ENCODE data around the gene FNTB. TPM values are rescaled to one million over a fixed set of nuclear protein-coding genes. Genes with fewer than 3 reads are reported as not detected.

Gene FNTB
- total and polyA plus RNA-seq, 2 experiments from 2014 or later, result 8.6 to 12.5 TPM

DNA sequence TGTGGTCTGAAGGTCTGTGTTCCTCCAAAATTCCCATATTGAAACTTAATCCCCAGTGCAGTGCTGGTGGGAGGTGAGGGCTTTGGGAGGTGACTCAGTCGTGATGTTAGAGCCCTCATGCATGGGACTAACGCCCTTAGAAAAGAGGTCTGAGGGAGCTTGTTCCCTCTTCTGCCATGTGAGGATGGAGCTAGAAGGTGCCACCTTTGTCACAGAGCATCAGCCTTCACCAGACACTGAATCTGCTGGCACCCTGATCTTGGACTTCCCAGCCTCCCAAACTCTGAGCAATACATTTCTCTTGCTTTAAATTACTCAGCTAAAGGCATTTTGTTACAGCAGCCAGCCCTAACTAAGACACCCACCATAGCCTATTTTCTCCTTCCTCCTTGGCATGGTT lies 28.5 kb upstream of the FNTB start (continued):
- TF ChIP-seq ZNF462 (CRISPR knock-in tag; IDR thresholded peaks at IDR 0.05), result no peak

- no peak overlapping the region for H3K27ac ChIP-seq (ENCODE audit: low read depth)
- H3K27ac Mint-ChIP-seq, result no peak overlapping the region
- no peak overlapping the region for H3K4me3 ChIP-seq
- H3K36me3 Mint-ChIP-seq (ENCODE audit: low read depth), result peaks cover 12% of the 10 kb centered on the region
- no peaks in the 10 kb centered on the region for H3K9me2 ChIP-seq (ENCODE audit: insufficient read depth)
- TF ChIP-seq JUNB (IDR thresholded peaks at IDR 0.05; ENCODE audit: unreplicated experiment), result no peak
- no peak for TF ChIP-seq POLR2AphosphoS5 (IDR thresholded peaks at IDR 0.05; ENCODE audit: low read depth)
- TF ChIP-seq ZNF114 (CRISPR knock-in tag; IDR thresholded peaks at IDR 0.05), result no peak
- TF ChIP-seq ZNF331 (CRISPR knock-in tag; IDR thresholded peaks at IDR 0.05; ENCODE audit: low read depth), result no peak
- no peak for TF ChIP-seq EZH2phosphoT487 (IDR thresholded peaks at IDR 0.05; ENCODE audit: unreplicated experiment)
- H3K27me3 Mint-ChIP-seq (ENCODE audit: insufficient read depth, low read depth, poor library complexity), result peaks cover 4% of the 10 kb centered on the region
- no peak overlapping the region for H2AFZ ChIP-seq
- no peak for DNase-seq (ENCODE audit: low spot score)
- H4K20me1 ChIP-seq (replicated peaks; ENCODE audit: insufficient read depth), result no peaks in the 10 kb centered on the region; the same call in none of the 2 replicates
- H3K4me1 Mint-ChIP-seq, result peaks cover 48% of the 10 kb centered on the region
- peaks cover under 1% of the 10 kb centered on the region; the same call in 1 of the 2 replicates for H3K36me3 ChIP-seq (ENCODE audit: insufficient read depth)
- H3K9me3 Mint-ChIP-seq, result no peaks in the 10 kb centered on the region; the same call in 2 of the 3 replicates
- H3F3A ChIP-seq (replicated peaks; ENCODE audit: low read depth), result peaks cover 10% of the 10 kb centered on the region
- ATAC-seq, result no peak
- no peak overlapping the region for H3K4me3 Mint-ChIP-seq
- no peak overlapping the region for H3K4me2 ChIP-seq
- H3K4me1 ChIP-seq (ENCODE audit: insufficient read depth), result peaks cover 32% of the 10 kb centered on the region
- no peaks in the 10 kb centered on the region for H3K27me3 ChIP-seq (ENCODE audit: insufficient read depth)
- H3K79me2 ChIP-seq (replicated peaks; ENCODE audit: insufficient read depth), result peaks cover 30% of the 10 kb centered on the region
These were observed 28.0 kb upstream of the FNTB start for GRCh38 chr14:64958743-64959142.

Measured in GM23338 (cell line).